Fibroblast of lung (primary cell): ENCODE measurements around the gene ODAD3.

Source experiments
- EZH2 ChIP-seq: IDR thresholded peaks from 2 replicates; pipeline ENCODE4 v1.5.1; 2012; ENCODE audit warnings: low read length, control low read depth, mild to moderate bottlenecking; ENCODE audit errors: missing control alignments
- TF ChIP-seq, protein P1 (sequence below), 2 donors: IDR thresholded peaks in 1 of 2; conservative IDR thresholded peaks in 1 of 2; 1 replicate in 1 of 2; 2 replicates in 1 of 2; pipeline ENCODE4 v1.5.1; 2011 to 2012; ENCODE audit warnings: low read length in 2 of 2, control low read depth in 1 of 2, inconsistent platforms in 1 of 2, low read depth in 1 of 2, mild to moderate bottlenecking in 1 of 2

GRCh38 chr19:11374433-11375142, 60.3 kb downstream of the ODAD3 start, which contains the start of gene SWSAP1:
- TF ChIP-seq, protein P1, sequence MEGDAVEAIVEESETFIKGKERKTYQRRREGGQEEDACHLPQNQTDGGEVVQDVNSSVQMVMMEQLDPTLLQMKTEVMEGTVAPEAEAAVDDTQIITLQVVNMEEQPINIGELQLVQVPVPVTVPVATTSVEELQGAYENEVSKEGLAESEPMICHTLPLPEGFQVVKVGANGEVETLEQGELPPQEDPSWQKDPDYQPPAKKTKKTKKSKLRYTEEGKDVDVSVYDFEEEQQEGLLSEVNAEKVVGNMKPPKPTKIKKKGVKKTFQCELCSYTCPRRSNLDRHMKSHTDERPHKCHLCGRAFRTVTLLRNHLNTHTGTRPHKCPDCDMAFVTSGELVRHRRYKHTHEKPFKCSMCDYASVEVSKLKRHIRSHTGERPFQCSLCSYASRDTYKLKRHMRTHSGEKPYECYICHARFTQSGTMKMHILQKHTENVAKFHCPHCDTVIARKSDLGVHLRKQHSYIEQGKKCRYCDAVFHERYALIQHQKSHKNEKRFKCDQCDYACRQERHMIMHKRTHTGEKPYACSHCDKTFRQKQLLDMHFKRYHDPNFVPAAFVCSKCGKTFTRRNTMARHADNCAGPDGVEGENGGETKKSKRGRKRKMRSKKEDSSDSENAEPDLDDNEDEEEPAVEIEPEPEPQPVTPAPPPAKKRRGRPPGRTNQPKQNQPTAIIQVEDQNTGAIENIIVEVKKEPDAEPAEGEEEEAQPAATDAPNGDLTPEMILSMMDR (conservative IDR thresholded peaks at IDR 0.05 in 1 of 2, IDR thresholded peaks at IDR 0.05 in 1 of 2; ENCODE audit: low read depth in 1 of 2, low read length in 2 of 2): no peak
- no peak for TF ChIP-seq EZH2
